ENCODE data around the gene BARX1. TPM values are rescaled to one million over a fixed set of nuclear protein-coding genes. Genes with fewer than 3 reads are reported as not detected.
"Not testable (repeated sequence)": the region's sequence is repeated elsewhere in the genome, so short reads cannot be mapped to it uniquely, and the experiment has no call there.

Gene BARX1
- total RNA-seq, 2 experiments from 2014 or later, result 1.1 to 1.4 TPM

GRCh38 chr9:93976973-93977372 is 21.8 kb upstream of the BARX1 start:
- no peak overlapping the region for H3K27ac Mint-ChIP-seq
- peaks cover 17% of the 10 kb centered on the region for H3K27me3 Mint-ChIP-seq
- H3K4me3 Mint-ChIP-seq, result no peak overlapping the region
- no peaks in the 10 kb centered on the region for H3K36me3 Mint-ChIP-seq
- POLR2A ChIA-PET, result no interaction called here
- peaks cover 7% of the 10 kb centered on the region for H3K9me3 Mint-ChIP-seq
- no peak for ATAC-seq (ENCODE audit: low read depth)
- no peak for DNase-seq
- no peaks in the 10 kb centered on the region for H3K4me1 Mint-ChIP-seq

GRCh38 chr9:93976081-93976480 is 20.9 kb upstream of the BARX1 start:
- ATAC-seq (ENCODE audit: low read depth) (no peak), DNase-seq (no peak)
- Mint-ChIP-seq H3K27me3 (peaks cover 15% of the 10 kb centered on the region), H3K36me3 (no peaks in the 10 kb centered on the region), H3K4me3 (no peak overlapping the region), H3K27ac (no peak overlapping the region), H3K4me1 (no peaks in the 10 kb centered on the region), H3K9me3 (peaks cover 7% of the 10 kb centered on the region)
- POLR2A ChIA-PET, result no interaction called here

- POLR2A ChIA-PET, result no interaction called here
- no peaks in the 10 kb centered on the region for H3K36me3 Mint-ChIP-seq
- DNase-seq, result no peak
- no peak overlapping the region for H3K27ac Mint-ChIP-seq
- H3K4me3 Mint-ChIP-seq, result no peak overlapping the region
- ATAC-seq (ENCODE audit: low read depth), result no peak
- no peaks in the 10 kb centered on the region for H3K4me1 Mint-ChIP-seq
- peaks cover 20% of the 10 kb centered on the region for H3K27me3 Mint-ChIP-seq
- peaks cover 7% of the 10 kb centered on the region for H3K9me3 Mint-ChIP-seq
These were observed 20.1 kb upstream of the BARX1 start for GRCh38 chr9:93975262-93975661.

GRCh38 chr9:93974151-93974550 is 19.0 kb upstream of the BARX1 start:
- H3K4me3 Mint-ChIP-seq, result no peak overlapping the region
- no peaks in the 10 kb centered on the region for H3K4me1 Mint-ChIP-seq
- peaks cover 7% of the 10 kb centered on the region for H3K9me3 Mint-ChIP-seq
- H3K36me3 Mint-ChIP-seq, result no peaks in the 10 kb centered on the region
- DNase-seq, result no peak
- no peak overlapping the region for H3K27ac Mint-ChIP-seq
- POLR2A ChIA-PET, result no interaction called here
- no peak for ATAC-seq (ENCODE audit: low read depth)
- peaks cover 18% of the 10 kb centered on the region for H3K27me3 Mint-ChIP-seq

- H3K27ac Mint-ChIP-seq; POLR2A ChIA-PET; ATAC-seq (ENCODE audit: low read depth); H3K9me3 Mint-ChIP-seq; DNase-seq; H3K4me3 Mint-ChIP-seq; H3K4me1 Mint-ChIP-seq; H3K36me3 Mint-ChIP-seq: not testable (repeated sequence)
- H3K27me3 Mint-ChIP-seq, result peaks cover 18% of the 10 kb centered on the region
These were observed 17.5 kb upstream of the BARX1 start for GRCh38 chr9:93972655-93973054.

GRCh38 chr9:93969328-93969661 is 14.1 kb upstream of the BARX1 start:
- DNase-seq (no peak), ATAC-seq (ENCODE audit: low read depth) (no peak)
- Mint-ChIP-seq H3K9me3 (peaks cover 7% of the 10 kb centered on the region), H3K27ac (no peak overlapping the region), H3K36me3 (no peaks in the 10 kb centered on the region), H3K27me3 (peaks cover 20% of the 10 kb centered on the region), H3K4me1 (no peaks in the 10 kb centered on the region), H3K4me3 (no peak overlapping the region)
- POLR2A ChIA-PET, result no interaction called here

- no peaks in the 10 kb centered on the region for H3K36me3 Mint-ChIP-seq
- POLR2A ChIA-PET, result no interaction called here
- no peak for ATAC-seq (ENCODE audit: low read depth)
- H3K27ac Mint-ChIP-seq, result no peak overlapping the region
- DNase-seq, result no peak
- H3K4me1 Mint-ChIP-seq, result no peaks in the 10 kb centered on the region
- H3K27me3 Mint-ChIP-seq, result peaks cover 20% of the 10 kb centered on the region
- peaks cover 7% of the 10 kb centered on the region for H3K9me3 Mint-ChIP-seq
- H3K4me3 Mint-ChIP-seq, result no peak overlapping the region
These were observed 13.5 kb upstream of the BARX1 start for GRCh38 chr9:93968451-93969327.

GRCh38 chr9:93967020-93967803 is 12.1 kb upstream of the BARX1 start:
- Mint-ChIP-seq H3K4me3 (no peak overlapping the region), H3K27ac (no peak overlapping the region), H3K4me1 (peaks cover 10% of the 10 kb centered on the region), H3K9me3 (peaks cover under 1% of the 10 kb centered on the region), H3K36me3 (no peaks in the 10 kb centered on the region), H3K27me3 (peaks cover 20% of the 10 kb centered on the region)
- ATAC-seq (ENCODE audit: low read depth) (no peak), DNase-seq (no peak)
- POLR2A ChIA-PET, result no interaction called here

GRCh38 chr9:93965830-93966577 is 10.8 kb upstream of the BARX1 start:
- ATAC-seq (ENCODE audit: low read depth) (no peak), DNase-seq (no peak)
- Mint-ChIP-seq H3K27ac (no peak overlapping the region), H3K27me3 (peaks cover 27% of the 10 kb centered on the region), H3K4me1 (peaks cover 17% of the 10 kb centered on the region), H3K9me3 (no peaks in the 10 kb centered on the region), H3K4me3 (no peak overlapping the region), H3K36me3 (no peaks in the 10 kb centered on the region)
- POLR2A ChIA-PET, result no interaction called here

GRCh38 chr9:93964685-93965084 is 9.5 kb upstream of the BARX1 start:
- no peaks in the 10 kb centered on the region for H3K9me3 Mint-ChIP-seq
- H3K4me3 Mint-ChIP-seq, result no peak overlapping the region
- H3K4me1 Mint-ChIP-seq, result peaks cover 22% of the 10 kb centered on the region
- no peak overlapping the region for H3K27ac Mint-ChIP-seq
- peaks cover 32% of the 10 kb centered on the region for H3K27me3 Mint-ChIP-seq
- DNase-seq, result no peak
- no peak for ATAC-seq (ENCODE audit: low read depth)
- POLR2A ChIA-PET, result no interaction called here
- H3K36me3 Mint-ChIP-seq, result no peaks in the 10 kb centered on the region

- Mint-ChIP-seq H3K4me1 (peaks cover 25% of the 10 kb centered on the region), H3K27ac (no peak overlapping the region), H3K9me3 (no peaks in the 10 kb centered on the region), H3K27me3 (peaks cover 39% of the 10 kb centered on the region), H3K4me3 (no peak overlapping the region), H3K36me3 (no peaks in the 10 kb centered on the region)
- ATAC-seq (ENCODE audit: low read depth), result no peak
- POLR2A ChIA-PET, result interaction anchor here (0.6 kb wide), 1 partner anchor 15 kb away, joined by 4 read pairs; no protein-coding TSS in a partner anchor
- DNase-seq, result no peak
These were observed 8.8 kb upstream of the BARX1 start for GRCh38 chr9:93963969-93964368.

- POLR2A ChIA-PET, result interaction anchor here (0.6 kb wide), 2 partner anchors 14 to 872 kb away, joined by 3 to 4 read pairs; no protein-coding TSS in a partner anchor
These were observed 8.3 kb upstream of the BARX1 start for GRCh38 chr9:93963489-93963888.

More at GRCh38 chr9:93963489-93963888, 8.3 kb upstream of the BARX1 start:
- not testable (repeated sequence) for H3K27ac Mint-ChIP-seq; H3K9me3 Mint-ChIP-seq; H3K36me3 Mint-ChIP-seq; H3K4me3 Mint-ChIP-seq; ATAC-seq (ENCODE audit: low read depth); DNase-seq
- H3K4me1 Mint-ChIP-seq, result peaks cover 28% of the 10 kb centered on the region
- peaks cover 43% of the 10 kb centered on the region for H3K27me3 Mint-ChIP-seq

Data from activated naive CD8-positive, alpha-beta T cell treated with anti-CD3 and anti-CD28 coated beads, Interleukin-2, amount 10 ng/mL, durations not matched to agents 7 days and 5 days (primary cell).